Thyroid gland (tissue), 4 donors: ENCODE measurements around the gene SAMD3.

Experiments used
- CTCF ChIP-seq, 6 experiments: fragments of 200-600 bp in 3 of 6; fragments of 450-650 bp in 3 of 6; sonication (generic) in 3 of 6; IDR thresholded peaks; one replicate each; pipeline ENCODE4 v1.5.1; 2016 to 2019; ENCODE audit warnings: antibody characterized with exemption in 6 of 6, mild to moderate bottlenecking in 2 of 6, inconsistent platforms in 1 of 6, moderate library complexity in 1 of 6
- POLR2A ChIP-seq, 2 donors: fragments of 450-650 bp; IDR thresholded peaks; one replicate each; pipeline ENCODE4 v1.6.1; 2017; ENCODE audit warnings: antibody characterized with exemption in 2 of 2, mild to moderate bottlenecking in 2 of 2, moderate library complexity in 1 of 2

GRCh38 chr6:130229645-130230044 lies 6.9 kb upstream of the SAMD3 start:
- TF ChIP-seq CTCF (IDR thresholded peaks at IDR 0.05) (no peak), POLR2A (IDR thresholded peaks at IDR 0.05) (no peak)
